Nephron (organoid): Measurements from ENCODE around the gene HNRNPLL.
A peak's percentile ranks its signal among the peaks of the same experiment; 100 is the strongest.
"Not testable (repeated sequence)": the region's sequence is repeated elsewhere in the genome, so short reads cannot be mapped to it uniquely, and the experiment has no call there.

Experiments used
- H3K27ac Mint-ChIP-seq, 3 experiments: 2 replicates each; pipeline ENCODE4 v1.8.0; 2020; ENCODE audit warnings: mixed read lengths in 3 of 3, mild to moderate bottlenecking in 2 of 3, moderate library complexity in 1 of 3
- H3K27me3 Mint-ChIP-seq: 2 replicates; pipeline ENCODE4 v1.8.0; 2021; ENCODE audit warnings: low read depth, mild to moderate bottlenecking, moderate library complexity, mixed read lengths
- H3K36me3 Mint-ChIP-seq: 2 replicates; pipeline ENCODE4 v1.8.0; 2020; ENCODE audit warnings: low read depth, mixed read lengths
- H3K4me1 Mint-ChIP-seq: 2 replicates; pipeline ENCODE4 v1.8.0; 2020; ENCODE audit warnings: mixed read lengths
- H3K4me3 Mint-ChIP-seq, 3 experiments: 2 replicates each; pipeline ENCODE4 v1.8.0; 2020; ENCODE audit warnings: mild to moderate bottlenecking in 3 of 3, mixed read lengths in 3 of 3, moderate library complexity in 2 of 3
- H3K9me3 Mint-ChIP-seq: 2 replicates; pipeline ENCODE4 v1.8.0; 2020; ENCODE audit warnings: mixed read lengths
- TF ChIP-seq, protein P1 (sequence below), 3 experiments: fragments of 200-600 bp; sonication (generic); IDR thresholded peaks; one replicate each; pipeline ENCODE4 v1.5.0; 2021; ENCODE audit warnings: antibody characterized with exemption in 3 of 3; ENCODE audit not compliant: unreplicated experiment in 3 of 3

HNRNPLL gene

DNA sequence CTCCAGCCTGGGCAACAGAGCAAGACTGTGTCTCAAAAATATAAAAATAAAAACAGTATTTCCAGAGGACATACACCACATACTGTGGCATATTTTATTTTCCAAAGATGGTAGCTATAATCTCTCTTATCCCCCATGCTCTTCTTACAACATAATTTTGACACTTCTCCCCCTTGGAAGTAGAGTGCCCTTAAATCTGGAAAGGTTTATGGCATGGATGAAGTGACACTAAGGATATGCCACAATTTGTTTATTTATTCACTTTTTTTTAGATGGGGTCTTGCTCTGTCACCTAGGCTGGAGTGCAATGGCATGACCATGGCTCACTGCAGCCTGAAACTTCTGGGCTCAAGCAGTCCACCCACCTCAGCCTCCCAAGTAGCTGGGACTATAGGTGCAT lies 56.7 kb downstream of the HNRNPLL start:
- Mint-ChIP-seq H3K4me1 (peaks cover 21% of the 10 kb centered on the region), H3K27ac (no peak overlapping the region)

DNA sequence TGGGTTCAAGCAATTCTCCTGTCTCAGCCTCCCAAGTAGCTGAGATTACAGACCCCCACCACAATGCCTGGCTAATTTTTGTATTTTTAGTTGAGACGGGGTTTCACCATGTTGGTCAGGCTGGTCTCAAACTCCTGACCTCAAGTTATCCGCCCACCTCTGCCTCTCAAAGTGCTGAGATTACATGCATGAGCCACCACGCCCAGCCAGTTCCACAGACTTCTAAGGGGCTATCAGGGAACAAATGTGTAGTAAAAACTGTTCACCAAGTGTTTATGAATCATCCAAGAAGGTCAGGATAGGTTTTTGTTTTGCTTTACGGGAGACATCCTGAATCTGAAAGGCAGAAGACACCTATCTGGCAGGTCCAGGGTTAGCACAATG lies 60.5 kb downstream of the HNRNPLL start:
- H3K36me3 Mint-ChIP-seq, H3K27me3 Mint-ChIP-seq, H3K4me3 Mint-ChIP-seq, H3K9me3 Mint-ChIP-seq: not testable (repeated sequence)
- Mint-ChIP-seq H3K4me1 (peaks cover 38% of the 10 kb centered on the region), H3K27ac (peak overlapping the region in 2 of 3 experiments; percentile 75 to 81)

More for the DNA sequence above, 56.7 kb downstream of the HNRNPLL start:
- Mint-ChIP-seq H3K4me3 (no peak overlapping the region), H3K27me3 (peaks cover 4% of the 10 kb centered on the region), H3K36me3 (peaks cover 1% of the 10 kb centered on the region), H3K9me3 (no peaks in the 10 kb centered on the region)
- TF ChIP-seq, protein P1, sequence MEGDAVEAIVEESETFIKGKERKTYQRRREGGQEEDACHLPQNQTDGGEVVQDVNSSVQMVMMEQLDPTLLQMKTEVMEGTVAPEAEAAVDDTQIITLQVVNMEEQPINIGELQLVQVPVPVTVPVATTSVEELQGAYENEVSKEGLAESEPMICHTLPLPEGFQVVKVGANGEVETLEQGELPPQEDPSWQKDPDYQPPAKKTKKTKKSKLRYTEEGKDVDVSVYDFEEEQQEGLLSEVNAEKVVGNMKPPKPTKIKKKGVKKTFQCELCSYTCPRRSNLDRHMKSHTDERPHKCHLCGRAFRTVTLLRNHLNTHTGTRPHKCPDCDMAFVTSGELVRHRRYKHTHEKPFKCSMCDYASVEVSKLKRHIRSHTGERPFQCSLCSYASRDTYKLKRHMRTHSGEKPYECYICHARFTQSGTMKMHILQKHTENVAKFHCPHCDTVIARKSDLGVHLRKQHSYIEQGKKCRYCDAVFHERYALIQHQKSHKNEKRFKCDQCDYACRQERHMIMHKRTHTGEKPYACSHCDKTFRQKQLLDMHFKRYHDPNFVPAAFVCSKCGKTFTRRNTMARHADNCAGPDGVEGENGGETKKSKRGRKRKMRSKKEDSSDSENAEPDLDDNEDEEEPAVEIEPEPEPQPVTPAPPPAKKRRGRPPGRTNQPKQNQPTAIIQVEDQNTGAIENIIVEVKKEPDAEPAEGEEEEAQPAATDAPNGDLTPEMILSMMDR (IDR thresholded peaks at IDR 0.05; ENCODE audit: unreplicated experiment in 3 of 3): no peak

DNA sequence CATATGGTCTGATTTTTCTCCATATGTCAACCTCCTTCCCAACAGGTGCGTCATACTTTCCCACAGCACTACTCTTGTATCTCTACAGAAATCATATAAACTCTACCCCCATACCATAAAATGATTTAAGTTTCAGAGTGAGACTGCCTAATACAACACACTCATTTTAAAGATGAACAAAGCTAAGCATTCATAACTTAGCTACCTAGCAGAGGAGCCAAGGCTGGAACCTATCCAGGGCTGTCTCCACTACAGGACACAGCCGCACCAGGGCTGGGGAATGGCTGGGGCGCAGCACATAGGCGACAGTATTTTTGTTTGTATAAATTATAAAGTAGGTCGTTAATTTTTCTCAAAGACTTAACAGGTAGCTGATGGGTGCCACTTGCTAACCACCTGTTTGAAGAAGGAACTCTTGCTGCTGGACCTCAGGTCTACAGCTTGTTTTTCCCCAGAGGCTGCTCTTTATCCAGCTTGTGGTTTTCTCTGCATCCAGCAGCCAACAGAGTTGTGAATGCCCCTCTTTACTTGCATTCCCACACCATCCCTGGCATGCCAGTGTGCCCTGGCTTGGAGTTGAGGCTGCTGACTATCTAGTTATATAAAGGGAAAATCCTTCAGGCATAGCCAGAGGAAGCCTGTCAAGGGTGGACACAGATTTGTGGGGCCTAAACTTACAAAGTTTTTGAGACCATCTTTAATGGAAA lies 62.0 kb downstream of the HNRNPLL start:
- H3K27me3 Mint-ChIP-seq: peaks cover 4% of the 10 kb centered on the region
- peaks cover 38% of the 10 kb centered on the region for H3K4me1 Mint-ChIP-seq
- H3K9me3 Mint-ChIP-seq: no peaks in the 10 kb centered on the region
- H3K36me3 Mint-ChIP-seq: no peaks in the 10 kb centered on the region
- no peak overlapping the region for H3K4me3 Mint-ChIP-seq
- TF ChIP-seq, protein P1 (IDR thresholded peaks at IDR 0.05; ENCODE audit: unreplicated experiment in 3 of 3): no peak
- no peak overlapping the region for H3K27ac Mint-ChIP-seq

DNA sequence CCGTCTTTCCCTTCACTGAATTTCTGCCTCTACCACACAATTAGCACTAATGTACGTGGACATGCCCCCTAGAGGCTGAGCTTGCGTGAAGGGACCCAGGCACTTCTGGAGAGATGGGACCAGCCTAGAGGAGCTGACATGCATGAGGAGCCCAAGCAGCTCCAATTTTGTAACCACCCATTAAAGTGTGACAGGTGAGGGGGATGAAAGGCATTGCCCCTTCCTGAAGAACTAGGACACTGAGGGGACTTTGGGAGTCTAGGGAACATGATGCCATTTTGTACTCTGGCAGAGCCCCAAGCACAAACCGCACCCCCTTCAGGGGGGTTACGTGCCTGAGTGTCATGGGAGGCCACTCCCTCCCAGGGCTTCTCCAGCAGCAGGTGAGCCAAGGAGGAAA lies 63.6 kb downstream of the HNRNPLL start:
- TF ChIP-seq, protein P1 (IDR thresholded peaks at IDR 0.05; ENCODE audit: unreplicated experiment in 3 of 3): no peak
- Mint-ChIP-seq H3K4me1 (peaks cover 42% of the 10 kb centered on the region), H3K27me3 (peaks cover 15% of the 10 kb centered on the region), H3K36me3 (no peaks in the 10 kb centered on the region), H3K9me3 (no peaks in the 10 kb centered on the region), H3K4me3 (no peak overlapping the region), H3K27ac (no peak overlapping the region)

DNA sequence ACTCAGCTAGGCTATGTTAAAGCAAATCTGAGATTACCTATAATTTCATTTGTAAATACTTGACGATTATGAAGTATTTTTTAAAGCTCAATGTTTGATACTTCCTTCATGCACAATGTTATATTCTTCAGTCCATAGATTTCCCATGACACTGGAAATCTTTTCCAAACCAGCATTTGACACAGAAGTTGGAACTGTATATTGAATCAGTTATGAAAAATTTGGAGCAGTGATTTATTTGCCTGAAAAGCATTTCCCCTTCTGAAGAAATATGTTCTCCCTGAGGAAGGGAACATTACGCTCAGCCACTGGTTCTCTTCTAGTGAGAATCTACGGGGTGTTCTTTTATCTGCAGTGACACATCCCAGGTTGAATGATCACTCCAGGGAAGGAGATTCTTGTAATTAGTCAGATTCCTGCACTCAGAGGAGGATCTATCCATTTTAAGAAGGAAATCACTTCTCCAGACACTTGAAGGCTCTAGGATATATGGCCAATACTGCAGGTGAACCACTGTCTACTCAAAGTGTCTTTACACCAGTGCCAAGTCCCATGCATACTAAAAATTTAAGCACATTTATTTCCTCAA lies 64.7 kb downstream of the HNRNPLL start:
- peak overlapping the region; percentile 30 to 59 (median 56) for H3K4me3 Mint-ChIP-seq
- peaks cover 25% of the 10 kb centered on the region for H3K27me3 Mint-ChIP-seq
- no peak overlapping the region for H3K27ac Mint-ChIP-seq
- no peaks in the 10 kb centered on the region for H3K36me3 Mint-ChIP-seq
- TF ChIP-seq, protein P1 (IDR thresholded peaks at IDR 0.05; ENCODE audit: unreplicated experiment in 3 of 3): no peak
- H3K4me1 Mint-ChIP-seq: peaks cover 40% of the 10 kb centered on the region
- H3K9me3 Mint-ChIP-seq: no peaks in the 10 kb centered on the region

DNA sequence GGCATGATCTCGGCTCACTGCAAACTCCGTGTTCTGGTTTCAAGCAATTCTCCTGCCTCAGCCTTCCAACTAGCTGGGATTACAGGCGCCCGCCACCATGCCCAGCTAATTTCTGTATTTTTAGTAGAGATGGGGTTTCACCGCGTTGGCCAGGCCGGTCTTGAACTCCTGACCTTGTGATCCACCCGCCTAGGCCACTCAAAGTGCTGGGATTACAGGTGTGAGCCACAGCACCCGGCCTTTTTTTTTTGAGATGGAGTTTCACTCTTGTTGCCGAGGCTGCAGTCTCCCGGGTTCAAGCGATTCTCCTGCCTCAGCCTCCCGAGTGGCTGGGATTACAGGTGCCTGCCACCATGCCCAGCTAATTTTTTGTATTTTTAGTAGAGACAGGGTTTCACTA lies 65.4 kb downstream of the HNRNPLL start:
- not testable (repeated sequence) for H3K36me3 Mint-ChIP-seq, H3K9me3 Mint-ChIP-seq, H3K27ac Mint-ChIP-seq, H3K4me3 Mint-ChIP-seq
- peaks cover 26% of the 10 kb centered on the region for H3K27me3 Mint-ChIP-seq
- H3K4me1 Mint-ChIP-seq: peaks cover 33% of the 10 kb centered on the region
